Dendritic cell treated with granulocyte-macrophage colony-stimulating factor and Interleukin-4, amounts not matched to agents 40 ng/mL and 50 ng/mL, for 4 days (primary cell): Measurements from ENCODE around the gene GDE1.

ENCODE experiments used
- H3K27ac Mint-ChIP-seq: one replicate; pipeline ENCODE4 v1.8.0; 2022; ENCODE audit warnings: mild to moderate bottlenecking, mixed read lengths
- H3K27me3 Mint-ChIP-seq: one replicate; pipeline ENCODE4 v1.8.0; 2022; ENCODE audit warnings: mild to moderate bottlenecking, mixed read lengths
- H3K36me3 Mint-ChIP-seq: one replicate; pipeline ENCODE4 v1.8.0; 2022; ENCODE audit warnings: low read depth, mixed read lengths
- H3K4me1 Mint-ChIP-seq: one replicate; pipeline ENCODE4 v1.8.0; 2022; ENCODE audit warnings: low read depth, mixed read lengths
- H3K4me3 Mint-ChIP-seq: one replicate; pipeline ENCODE4 v1.8.0; 2022; ENCODE audit warnings: mild to moderate bottlenecking, moderate library complexity, mixed read lengths
- H3K9me3 Mint-ChIP-seq: one replicate; pipeline ENCODE4 v1.8.0; 2022; ENCODE audit warnings: mixed read lengths
- intact Hi-C: fragments of 100-400 bp; cut with micrococcal nuclease; formaldehyde crosslinking; loops from one replicate; pipeline ENCODE4 v1.15.0; 2022

GDE1 gene

DNA sequence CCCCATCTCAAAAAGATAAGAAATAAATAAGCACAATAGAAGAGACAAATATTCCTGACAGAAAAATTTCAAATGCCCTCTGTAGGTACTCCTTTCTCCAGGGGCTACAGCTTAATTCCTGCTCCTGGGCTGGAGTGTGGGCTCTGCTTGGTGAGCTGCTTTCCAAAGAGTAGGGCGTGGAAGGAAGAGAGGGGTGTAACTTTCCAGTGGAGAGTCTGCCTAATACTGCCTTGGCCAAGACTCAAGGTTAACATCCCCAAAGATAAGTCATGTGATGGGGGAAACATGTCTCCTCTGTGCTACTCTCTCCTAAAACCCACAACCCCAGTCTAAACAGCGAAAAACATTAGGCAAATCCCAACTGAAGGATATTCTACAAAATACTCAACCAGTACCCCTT lies 61.5 kb downstream of the GDE1 start:
- Mint-ChIP-seq H3K27ac (no peak overlapping the region), H3K4me1 (no peaks in the 10 kb centered on the region), H3K36me3 (no peaks in the 10 kb centered on the region), H3K27me3 (peaks cover 16% of the 10 kb centered on the region), H3K9me3 (no peaks in the 10 kb centered on the region), H3K4me3 (no peak overlapping the region)
- intact Hi-C loops = no loop called here

DNA sequence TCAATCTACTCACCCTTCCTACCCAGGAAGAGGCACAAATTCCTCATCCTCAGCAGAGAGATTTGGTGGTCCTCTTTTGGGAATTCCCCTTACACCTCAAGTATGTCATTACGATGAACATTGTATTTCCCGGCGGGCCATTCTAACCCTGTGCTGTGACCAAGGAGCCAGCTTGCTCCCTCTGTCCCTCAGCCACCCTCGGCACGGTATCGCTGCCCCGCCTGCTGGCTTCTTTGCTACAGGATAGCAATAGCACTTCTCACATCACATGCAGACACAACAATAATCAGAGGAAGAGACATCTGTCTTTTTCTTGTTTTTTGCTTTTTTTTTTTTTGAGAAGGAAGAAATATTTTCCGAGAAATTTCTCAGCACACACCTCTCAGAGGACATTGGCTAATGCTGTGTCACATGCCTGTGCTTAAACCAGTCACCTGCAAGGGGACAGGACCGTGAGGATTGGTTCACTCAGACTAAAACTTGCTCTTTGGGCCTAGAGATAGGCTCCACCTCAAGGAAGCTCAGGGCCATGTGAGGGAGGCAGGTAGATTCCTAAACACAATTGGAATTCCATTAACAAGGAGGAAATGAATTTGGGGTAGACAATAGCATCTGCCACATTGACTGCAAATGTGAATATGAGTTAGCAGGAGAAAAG lies 63.0 kb downstream of the GDE1 start:
- intact Hi-C loops = no loop called here
- Mint-ChIP-seq H3K27me3 (peaks cover 16% of the 10 kb centered on the region), H3K4me3 (no peak overlapping the region), H3K9me3 (no peaks in the 10 kb centered on the region), H3K27ac (no peak overlapping the region), H3K4me1 (no peaks in the 10 kb centered on the region), H3K36me3 (no peaks in the 10 kb centered on the region)
